MCF 10A (cell line): ENCODE results near the gene IL11RA. TPM values are rescaled to one million over a fixed set of nuclear protein-coding genes. Genes with fewer than 3 reads are reported as not detected.
A peak's percentile ranks its signal among the peaks of the same experiment; 100 is the strongest.

Source experiments
- BruUV-seq: library from RNA; stranded (reverse); fragments of 400-500 nt; replicated peaks from 2 replicates; lab custom pipeline; 2021; lab: Mats Ljungman, UMichigan
- CTCF ChIA-PET: fragments of 300-600 bp; sonication (Branson Sonifier 250); formaldehyde crosslinking; extraction: SDS; loops from one replicate; lab custom pipeline; 2021; ENCODE audit warnings: antibody characterized with exemption, inconsistent platforms; lab: Yijun Ruan, JAX
- POLR2A ChIA-PET: fragments of 300-600, 350-650 bp; sonication (Branson Sonifier 250); formaldehyde crosslinking; extraction: SDS; loops from one replicate; lab custom pipeline; 2020; ENCODE audit warnings: antibody characterized with exemption, inconsistent platforms; lab: Yijun Ruan, JAX
- DNase-seq: peaks from one replicate; pipeline ENCODE4 v3.0.0-alpha.2; 2018; ENCODE audit not compliant: unreplicated experiment
- H3K27ac Mint-ChIP-seq: one replicate; pipeline ENCODE4 v1.8.0; 2022; ENCODE audit warnings: mild to moderate bottlenecking, low read depth, mixed read lengths; ENCODE audit not compliant: unreplicated experiment
- H3K27me3 Mint-ChIP-seq: one replicate; pipeline ENCODE4 v1.8.0; 2022; ENCODE audit warnings: mixed read lengths; ENCODE audit not compliant: insufficient read depth, unreplicated experiment
- H3K36me3 Mint-ChIP-seq: one replicate; pipeline ENCODE4 v1.8.0; 2022; ENCODE audit warnings: mild to moderate bottlenecking, moderate library complexity, mixed read lengths; ENCODE audit not compliant: insufficient read depth, unreplicated experiment
- H3K4me1 Mint-ChIP-seq: one replicate; pipeline ENCODE4 v1.8.0; 2022; ENCODE audit warnings: mixed read lengths; ENCODE audit not compliant: insufficient read depth, unreplicated experiment
- H3K4me3 Mint-ChIP-seq: one replicate; pipeline ENCODE4 v1.8.0; 2022; ENCODE audit warnings: mild to moderate bottlenecking, moderate library complexity, mixed read lengths; ENCODE audit not compliant: unreplicated experiment
- H3K9me3 Mint-ChIP-seq: one replicate; pipeline ENCODE4 v1.8.0; 2022; ENCODE audit warnings: mixed read lengths; ENCODE audit not compliant: unreplicated experiment
- intact Hi-C: fragments of 100-400 bp; cut with micrococcal nuclease; formaldehyde crosslinking; loops from 2 replicates; pipeline ENCODE4 v1.14.1; 2022
- total RNA-seq: library from RNA; stranded (reverse); gene quantifications from 2 replicates; pipeline ENCODE4 v1.2.3, GENCODE V29; 2022
- TF ChIP-seq, protein P1 (sequence below): fragments of 200-600 bp; IDR thresholded peaks from one replicate; pipeline ENCODE4 v1.8.0; 2022; ENCODE audit warnings: antibody characterized with exemption, mild to moderate bottlenecking; ENCODE audit not compliant: unreplicated experiment

The IL11RA gene
- total RNA-seq, 1 experiment from 2014 or later: 4.0 TPM

GRCh38 chr9:34642679-34643078, 9.3 kb upstream of the IL11RA start:
- Mint-ChIP-seq H3K4me3 (no peak overlapping the region), H3K27me3 (no peaks in the 10 kb centered on the region), H3K9me3 (no peaks in the 10 kb centered on the region), H3K27ac (no peak overlapping the region), H3K4me1 (peaks cover 20% of the 10 kb centered on the region), H3K36me3 (peaks cover 7% of the 10 kb centered on the region)
- TF ChIP-seq, protein P1, sequence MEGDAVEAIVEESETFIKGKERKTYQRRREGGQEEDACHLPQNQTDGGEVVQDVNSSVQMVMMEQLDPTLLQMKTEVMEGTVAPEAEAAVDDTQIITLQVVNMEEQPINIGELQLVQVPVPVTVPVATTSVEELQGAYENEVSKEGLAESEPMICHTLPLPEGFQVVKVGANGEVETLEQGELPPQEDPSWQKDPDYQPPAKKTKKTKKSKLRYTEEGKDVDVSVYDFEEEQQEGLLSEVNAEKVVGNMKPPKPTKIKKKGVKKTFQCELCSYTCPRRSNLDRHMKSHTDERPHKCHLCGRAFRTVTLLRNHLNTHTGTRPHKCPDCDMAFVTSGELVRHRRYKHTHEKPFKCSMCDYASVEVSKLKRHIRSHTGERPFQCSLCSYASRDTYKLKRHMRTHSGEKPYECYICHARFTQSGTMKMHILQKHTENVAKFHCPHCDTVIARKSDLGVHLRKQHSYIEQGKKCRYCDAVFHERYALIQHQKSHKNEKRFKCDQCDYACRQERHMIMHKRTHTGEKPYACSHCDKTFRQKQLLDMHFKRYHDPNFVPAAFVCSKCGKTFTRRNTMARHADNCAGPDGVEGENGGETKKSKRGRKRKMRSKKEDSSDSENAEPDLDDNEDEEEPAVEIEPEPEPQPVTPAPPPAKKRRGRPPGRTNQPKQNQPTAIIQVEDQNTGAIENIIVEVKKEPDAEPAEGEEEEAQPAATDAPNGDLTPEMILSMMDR: no peak
- intact Hi-C loops: no loop called here
- POLR2A ChIA-PET: interaction anchor here (1.1 kb wide), 1 partner anchor 22 kb away, joined by 3 read pairs; no protein-coding TSS in a partner anchor
- BruUV-seq: no TSS peak
- CTCF ChIA-PET: interaction anchor here (0.6 to 7.9 kb wide), 5 partner anchors 7 to 435 kb away, joined by 3 to 83 read pairs (median 3); partner anchors contain the start of gene SIGMAR1
- no peak for DNase-seq

GRCh38 chr9:34644766-34645314, 7.1 kb upstream of the IL11RA start:
- Mint-ChIP-seq H3K4me1 (peaks cover 18% of the 10 kb centered on the region), H3K27ac (no peak overlapping the region), H3K27me3 (no peaks in the 10 kb centered on the region), H3K36me3 (peaks cover 13% of the 10 kb centered on the region), H3K4me3 (no peak overlapping the region), H3K9me3 (no peaks in the 10 kb centered on the region)
- BruUV-seq: no TSS peak
- ChIA-PET CTCF (interaction anchor here (0.5 to 7.9 kb wide), 7 partner anchors 9 to 476 kb away, joined by 3 to 83 read pairs (median 3); partner anchors contain the start of gene SIGMAR1), POLR2A (interaction anchor here (1.0 to 3.5 kb wide), 6 partner anchors 8 to 426 kb away, joined by 3 to 48 read pairs (median 4); partner anchors contain the start of genes DCTN3 and SIGMAR1)
- TF ChIP-seq, protein P1: no peak
- intact Hi-C loops: loop anchor here (5.0 kb wide), 1 partner anchor 57 kb away; no protein-coding TSS in a partner anchor
- DNase-seq: no peak

DNA sequence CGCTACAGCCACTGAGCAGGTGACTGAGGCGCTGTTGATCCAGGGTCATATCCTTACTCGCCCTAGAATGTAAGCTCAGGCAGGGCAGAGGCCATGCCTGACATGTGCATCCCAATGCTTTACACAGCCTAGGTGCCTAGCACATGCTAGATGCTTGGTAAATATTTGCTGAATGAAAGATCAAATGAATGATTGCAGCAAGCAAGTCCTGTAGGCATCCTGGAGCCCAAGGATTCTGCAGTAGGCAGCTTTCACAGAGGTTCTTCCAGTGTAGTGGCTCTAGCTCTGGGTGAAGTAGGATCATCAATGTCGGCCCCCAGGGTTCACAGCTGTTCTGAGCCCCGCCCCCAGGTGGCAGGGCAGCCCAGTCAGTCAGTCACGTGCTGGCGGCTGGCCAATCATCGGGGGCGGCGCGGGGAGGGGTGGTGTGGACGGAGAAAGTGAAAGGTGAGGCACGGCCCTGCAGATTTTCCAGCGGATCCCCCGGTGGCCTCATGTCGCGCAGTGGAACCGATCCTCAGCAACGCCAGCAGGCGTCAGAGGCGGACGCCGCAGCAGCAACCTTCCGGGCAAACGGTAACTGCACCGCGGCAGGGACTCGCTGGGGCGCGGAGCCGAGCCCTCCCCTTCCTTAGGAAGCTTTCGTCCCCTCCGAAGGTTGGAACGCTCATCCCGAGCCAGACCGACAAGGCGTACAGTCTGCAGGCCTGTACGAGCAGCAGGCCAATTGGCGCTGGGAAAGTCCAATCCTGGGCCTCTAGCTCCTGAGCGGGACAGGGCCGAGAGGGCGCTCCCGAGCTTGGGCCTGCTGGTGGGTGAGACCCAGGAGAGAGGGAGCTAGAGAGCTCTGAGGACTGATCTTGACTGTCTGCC, 5.5 kb upstream of the IL11RA start, which contains the start of gene GALT:
Gene GALT (plus strand): TSS at position 465 of the 873 bp plus-strand sequence. CDS start 30 bp downstream, at position 495.
- peak; percentile 92 for DNase-seq
- POLR2A ChIA-PET: interaction anchor here (0.6 to 3.5 kb wide), 16 partner anchors 9 to 642 kb away, joined by 3 to 48 read pairs (median 4); partner anchors contain the start of genes CCL27, DCTN3 and SIGMAR1
- BruUV-seq: TSS peak; percentile 49
- TF ChIP-seq, protein P1: peak; percentile 17
- H3K9me3 Mint-ChIP-seq: no peaks in the 10 kb centered on the region
- peak within 1 kb of the TSS; percentile 84 for H3K4me3 Mint-ChIP-seq
- CTCF ChIA-PET: interaction anchor here (0.6 to 7.9 kb wide), 15 partner anchors 10 to 1957 kb away, joined by 3 to 83 read pairs (median 4); partner anchors contain the start of genes CCL27, DCTN3 and SIGMAR1
- intact Hi-C loops: loop anchor here (2.0 to 5.0 kb wide), 2 partner anchors 18 to 56 kb away; no protein-coding TSS in a partner anchor
- peak within 1 kb of the TSS; percentile 65 for H3K27ac Mint-ChIP-seq
- peaks cover 16% of the 10 kb centered on the region for H3K36me3 Mint-ChIP-seq
- H3K27me3 Mint-ChIP-seq: no peaks in the 10 kb centered on the region
- H3K4me1 Mint-ChIP-seq: peaks cover 21% of the 10 kb centered on the region
